Lower leg skin (tissue), 4 donors: Measurements from ENCODE around the gene MRPL33. TPM values are rescaled to one million over a fixed set of nuclear protein-coding genes. Genes with fewer than 3 reads are reported as not detected.

Source experiments
- DNase-seq, 2 donors: peaks; one replicate each; pipeline ENCODE4 v3.0.0-alpha.2; 2019; ENCODE audit warnings: low spot score in 2 of 2
- H3K4me3 ChIP-seq: fragments of 200-600 bp; sonication (generic); 2 replicates; pipeline ENCODE4 v1.5.1; 2017; ENCODE audit warnings: mild to moderate bottlenecking, low read depth; ENCODE audit not compliant: poor library complexity, severe bottlenecking
- CTCF ChIP-seq, 3 donors: fragments of 450-650 bp; IDR thresholded peaks; one replicate each; pipeline ENCODE4 v1.5.1; 2016; ENCODE audit warnings: antibody characterized with exemption in 3 of 3, mild to moderate bottlenecking in 3 of 3, moderate library complexity in 2 of 3
- POLR2A ChIP-seq, 2 donors: fragments of 450-650 bp; IDR thresholded peaks; one replicate each; pipeline ENCODE4 v1.6.1; 2016 to 2017; ENCODE audit warnings: antibody characterized with exemption in 2 of 2, mild to moderate bottlenecking in 1 of 2, moderate library complexity in 1 of 2
- WGBS, 2 donors: methylation state at CpG; one replicate each; pipeline ENCODE4 v1.1.5; 2018; 5-methylcytosine and 5-hydroxymethylcytosine counted together
- intact Hi-C: fragments of 100-400 bp; cut with DNase I; formaldehyde crosslinking; loops from one replicate; pipeline ENCODE4 v1.15.0; 2023; ENCODE audit warnings: low total_unique reads
- total RNA-seq, 4 donors: library from RNA; depleted of rRNA; stranded (reverse); fragments of >200 nt; gene quantifications; one replicate each; pipeline ENCODE4 v1.1.0, GENCODE V29; 2016

The MRPL33 gene
- total RNA-seq, 4 donors from 2014 or later = 43.3 to 64.9 (median 54.5) TPM

- intact Hi-C loops = no loop called here
- TF ChIP-seq CTCF (IDR thresholded peaks at IDR 0.05) (no peak), POLR2A (IDR thresholded peaks at IDR 0.05) (no peak)
- 81 to 90% methylated on average over 9 of the region's 9 CpGs for WGBS, 2 donors
- no peak overlapping the region for H3K4me3 ChIP-seq
- DNase-seq = peak in 1 of 2 donors; percentile 75
Measured at GRCh38 chr2:27727257-27727656, 44.3 kb upstream of the MRPL33 start.

GRCh38 chr2:27728081-27728858 is 43.2 kb upstream of the MRPL33 start:
- TF ChIP-seq POLR2A (IDR thresholded peaks at IDR 0.05) (no peak), CTCF (IDR thresholded peaks at IDR 0.05) (no peak)
- DNase-seq = peak in 1 of 2 donors; percentile 81
- intact Hi-C loops = no loop called here
- no peak overlapping the region for H3K4me3 ChIP-seq
- WGBS, 2 donors = 80 to 85% methylated on average over 5 of the region's 5 CpGs

- no peak overlapping the region for H3K4me3 ChIP-seq
- intact Hi-C loops = no loop called here
- WGBS, 2 donors = 52 to 86% methylated on average over 4 of the region's 4 CpGs
- TF ChIP-seq POLR2A (IDR thresholded peaks at IDR 0.05) (no peak), CTCF (IDR thresholded peaks at IDR 0.05) (no peak)
- no peak for DNase-seq
Measured at GRCh38 chr2:27729198-27729597, 42.3 kb upstream of the MRPL33 start.

- WGBS, 2 donors = 96 to 98% methylated on average over 4 of the region's 4 CpGs
- no peak for TF ChIP-seq CTCF (IDR thresholded peaks at IDR 0.05)
- TF ChIP-seq POLR2A (IDR thresholded peaks at IDR 0.05) = no peak
- intact Hi-C loops = no loop called here
- no peak overlapping the region for H3K4me3 ChIP-seq
- peak in 1 of 2 donors; percentile 36 for DNase-seq
Measured at GRCh38 chr2:27729614-27730013, 41.9 kb upstream of the MRPL33 start.

GRCh38 chr2:27730261-27730662 is 41.3 kb upstream of the MRPL33 start:
- WGBS, 2 donors = 57 to 74% methylated on average over 3 of the region's 3 CpGs
- TF ChIP-seq CTCF (IDR thresholded peaks at IDR 0.05) (no peak), POLR2A (IDR thresholded peaks at IDR 0.05) (no peak)
- peak in 1 of 2 donors; percentile 84 for DNase-seq
- intact Hi-C loops = no loop called here
- no peak overlapping the region for H3K4me3 ChIP-seq
